ENCODE data around the gene KCNAB1.

KCNAB1 gene

DNA sequence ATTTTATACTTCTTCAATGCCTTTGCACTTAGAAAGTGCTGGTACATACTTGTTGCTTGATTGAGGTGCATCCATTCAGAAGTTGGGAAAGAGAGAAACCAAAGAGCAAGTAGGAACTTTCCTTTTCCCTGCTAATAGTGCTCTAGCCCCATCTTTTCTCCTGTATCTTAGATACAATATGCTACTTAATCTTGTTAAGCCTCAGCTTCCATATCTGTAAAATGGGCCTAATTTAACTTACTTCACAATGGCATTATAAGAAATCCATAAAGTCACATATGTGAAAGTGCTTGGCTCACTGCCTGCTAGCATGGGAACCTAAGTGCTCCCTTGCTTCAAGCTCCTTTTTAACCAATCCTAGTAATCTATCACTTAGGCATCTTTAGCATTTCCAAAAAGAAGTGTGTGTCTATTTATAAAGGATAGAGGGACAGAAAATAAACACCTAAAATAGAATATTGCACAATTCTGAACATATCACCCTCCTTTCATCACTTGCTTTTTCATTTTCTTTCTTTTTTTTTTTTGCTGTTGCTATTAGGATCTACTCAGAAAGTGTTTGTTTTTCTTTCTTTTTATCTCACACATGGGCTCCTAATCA, 28.1 kb downstream of the KCNAB1 start:
- no peaks in the 10 kb centered on the region for H3K4me1 ChIP-seq (ENCODE audit: low read length)
- no peaks in the 10 kb centered on the region for H3F3A ChIP-seq (ENCODE audit: insufficient read depth, low read length)
- no peaks in the 10 kb centered on the region for H3K79me2 ChIP-seq (ENCODE audit: low read length)
- no peaks in the 10 kb centered on the region for H3K36me3 ChIP-seq (replicated peaks; ENCODE audit: insufficient read depth, low read length)
- no peaks in the 10 kb centered on the region for H3K9me3 ChIP-seq (replicated peaks; ENCODE audit: insufficient read depth, low read length)
- no peak for TF ChIP-seq EZH2phosphoT487 (IDR thresholded peaks at IDR 0.05; ENCODE audit: low read length)
- TF ChIP-seq, protein P1, sequence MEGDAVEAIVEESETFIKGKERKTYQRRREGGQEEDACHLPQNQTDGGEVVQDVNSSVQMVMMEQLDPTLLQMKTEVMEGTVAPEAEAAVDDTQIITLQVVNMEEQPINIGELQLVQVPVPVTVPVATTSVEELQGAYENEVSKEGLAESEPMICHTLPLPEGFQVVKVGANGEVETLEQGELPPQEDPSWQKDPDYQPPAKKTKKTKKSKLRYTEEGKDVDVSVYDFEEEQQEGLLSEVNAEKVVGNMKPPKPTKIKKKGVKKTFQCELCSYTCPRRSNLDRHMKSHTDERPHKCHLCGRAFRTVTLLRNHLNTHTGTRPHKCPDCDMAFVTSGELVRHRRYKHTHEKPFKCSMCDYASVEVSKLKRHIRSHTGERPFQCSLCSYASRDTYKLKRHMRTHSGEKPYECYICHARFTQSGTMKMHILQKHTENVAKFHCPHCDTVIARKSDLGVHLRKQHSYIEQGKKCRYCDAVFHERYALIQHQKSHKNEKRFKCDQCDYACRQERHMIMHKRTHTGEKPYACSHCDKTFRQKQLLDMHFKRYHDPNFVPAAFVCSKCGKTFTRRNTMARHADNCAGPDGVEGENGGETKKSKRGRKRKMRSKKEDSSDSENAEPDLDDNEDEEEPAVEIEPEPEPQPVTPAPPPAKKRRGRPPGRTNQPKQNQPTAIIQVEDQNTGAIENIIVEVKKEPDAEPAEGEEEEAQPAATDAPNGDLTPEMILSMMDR (IDR thresholded peaks at IDR 0.05; ENCODE audit: low read length): no peak
- TF ChIP-seq EZH2 (optimal IDR thresholded peaks at IDR 0.05; ENCODE audit: low read depth, low read length): no peak
- DNase-seq: no peak
- no peak overlapping the region for H3K27ac ChIP-seq (ENCODE audit: low read length)
- no peak overlapping the region for H3K4me2 ChIP-seq (ENCODE audit: low read depth, low read length)
- no peak overlapping the region for H3K4me3 ChIP-seq (ENCODE audit: low read length)
- H4K20me1 ChIP-seq (ENCODE audit: insufficient read depth, low read length): no peaks in the 10 kb centered on the region
- H3K27me3 ChIP-seq (replicated peaks; ENCODE audit: insufficient read depth, low read length): no peaks in the 10 kb centered on the region
- no peak overlapping the region for H2AFZ ChIP-seq (ENCODE audit: low read length)
- no peak overlapping the region for H3K9ac ChIP-seq (ENCODE audit: low read length)
- H3K9me2 ChIP-seq (replicated peaks; ENCODE audit: insufficient read depth, low read length): no peaks in the 10 kb centered on the region

DNA sequence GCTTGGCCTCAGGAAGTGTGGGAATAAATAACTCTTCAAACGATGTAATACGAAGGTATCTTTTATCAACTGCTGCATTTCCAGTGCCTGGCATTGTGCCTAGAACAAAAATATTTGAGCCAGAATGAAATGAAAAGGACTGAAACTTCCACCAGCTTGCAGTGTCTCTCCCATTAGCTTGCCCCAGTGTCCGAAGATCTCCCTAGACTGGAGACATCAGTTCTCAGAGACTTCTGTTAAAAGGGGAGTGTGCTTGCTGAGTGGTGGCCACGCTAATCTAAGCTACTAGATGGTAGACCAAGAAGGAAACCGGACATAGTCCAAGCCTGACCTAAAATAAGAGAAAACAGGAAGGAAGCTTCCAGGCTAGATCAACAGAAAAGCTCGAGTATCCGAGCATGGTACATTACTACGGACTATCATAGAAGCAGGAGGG, 28.6 kb downstream of the KCNAB1 start:
- Histone ChIP-seq H3K9me3 (replicated peaks; ENCODE audit: insufficient read depth, low read length) (no peaks in the 10 kb centered on the region), H3K4me3 (ENCODE audit: low read length) (no peak overlapping the region), H4K20me1 (ENCODE audit: insufficient read depth, low read length) (no peaks in the 10 kb centered on the region), H3K36me3 (replicated peaks; ENCODE audit: insufficient read depth, low read length) (no peaks in the 10 kb centered on the region), H3K9me2 (replicated peaks; ENCODE audit: insufficient read depth, low read length) (no peaks in the 10 kb centered on the region), H3F3A (ENCODE audit: insufficient read depth, low read length) (no peaks in the 10 kb centered on the region), H3K4me2 (ENCODE audit: low read depth, low read length) (no peak overlapping the region), H3K27ac (ENCODE audit: low read length) (no peak overlapping the region), H2AFZ (ENCODE audit: low read length) (no peak overlapping the region), H3K79me2 (ENCODE audit: low read length) (no peaks in the 10 kb centered on the region), H3K4me1 (ENCODE audit: low read length) (no peaks in the 10 kb centered on the region), H3K9ac (ENCODE audit: low read length) (no peak overlapping the region), H3K27me3 (replicated peaks; ENCODE audit: insufficient read depth, low read length) (no peaks in the 10 kb centered on the region)
- DNase-seq: no peak
- TF ChIP-seq EZH2phosphoT487 (IDR thresholded peaks at IDR 0.05; ENCODE audit: low read length): no peak
- TF ChIP-seq EZH2 (optimal IDR thresholded peaks at IDR 0.05; ENCODE audit: low read depth, low read length): no peak
- TF ChIP-seq, protein P1 (IDR thresholded peaks at IDR 0.05; ENCODE audit: low read length): no peak

DNA sequence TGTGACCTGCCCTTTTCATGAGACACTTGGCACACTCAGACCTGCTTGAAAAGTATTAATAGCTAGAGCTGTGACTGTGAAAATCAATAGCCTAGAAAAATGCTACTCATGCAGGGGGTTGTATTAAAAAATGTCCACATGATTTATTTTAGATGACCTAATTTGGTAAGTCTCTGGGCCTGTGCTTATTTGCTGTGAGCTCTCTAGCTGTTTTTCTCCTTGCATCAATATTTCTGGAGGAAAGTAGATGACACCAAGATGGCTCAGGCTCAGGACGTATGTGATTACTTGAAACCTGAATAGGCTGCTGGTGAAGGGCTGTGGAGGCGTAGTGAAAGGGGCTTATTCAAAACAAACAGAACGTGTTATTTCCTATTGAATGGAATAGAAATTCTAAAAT, 29.5 kb downstream of the KCNAB1 start:
- Histone ChIP-seq H3K4me3 (ENCODE audit: low read length) (no peak overlapping the region), H3F3A (ENCODE audit: insufficient read depth, low read length) (no peaks in the 10 kb centered on the region), H3K4me1 (ENCODE audit: low read length) (no peaks in the 10 kb centered on the region), H3K9me3 (replicated peaks; ENCODE audit: insufficient read depth, low read length) (no peaks in the 10 kb centered on the region), H3K4me2 (ENCODE audit: low read depth, low read length) (no peak overlapping the region; the same call in 1 of the 2 replicates), H3K9ac (ENCODE audit: low read length) (no peak overlapping the region), H3K27me3 (replicated peaks; ENCODE audit: insufficient read depth, low read length) (no peaks in the 10 kb centered on the region), H4K20me1 (ENCODE audit: insufficient read depth, low read length) (no peaks in the 10 kb centered on the region), H3K9me2 (replicated peaks; ENCODE audit: insufficient read depth, low read length) (no peaks in the 10 kb centered on the region), H2AFZ (ENCODE audit: low read length) (no peak overlapping the region), H3K79me2 (ENCODE audit: low read length) (no peaks in the 10 kb centered on the region), H3K36me3 (replicated peaks; ENCODE audit: insufficient read depth, low read length) (no peaks in the 10 kb centered on the region), H3K27ac (ENCODE audit: low read length) (no peak overlapping the region)
- DNase-seq: no peak
- TF ChIP-seq EZH2 (optimal IDR thresholded peaks at IDR 0.05; ENCODE audit: low read depth, low read length): no peak
- TF ChIP-seq, protein P1 (IDR thresholded peaks at IDR 0.05; ENCODE audit: low read length): no peak
- TF ChIP-seq EZH2phosphoT487 (IDR thresholded peaks at IDR 0.05; ENCODE audit: low read length): no peak
